Tibial nerve (tissue), 4 donors: Measurements from ENCODE around the gene THEM4. TPM values are rescaled to one million over a fixed set of nuclear protein-coding genes. Genes with fewer than 3 reads are reported as not detected.
"Not testable (repeated sequence)": the region's sequence is repeated elsewhere in the genome, so short reads cannot be mapped to it uniquely, and the experiment has no call there.

ENCODE experiments used
- DNase-seq, 2 donors: peaks; one replicate each; pipeline ENCODE4 v3.0.0-alpha.2; 2019; ENCODE audit warnings: low spot score in 2 of 2
- H3K27ac ChIP-seq, 4 donors: fragments of 200-600 bp; sonication (generic) in 3 of 4; one replicate each; pipeline ENCODE4 v1.5.1; 2017 to 2019; ENCODE audit warnings: mild to moderate bottlenecking in 1 of 4
- H3K27me3 ChIP-seq, 2 donors: fragments of 200-600 bp; sonication (generic) in 1 of 2; one replicate each; pipeline versions ENCODE4 v1.5.1 to v1.6.0; 2017 to 2019
- H3K36me3 ChIP-seq, 3 donors: fragments of 200-600 bp; sonication (generic); one replicate each; pipeline ENCODE4 v1.5.1; 2018 to 2019
- H3K4me1 ChIP-seq, 4 donors: fragments of 200-600 bp; sonication (generic) in 3 of 4; one replicate each; pipeline ENCODE4 v1.5.1; 2017 to 2019
- H3K4me3 ChIP-seq, 4 donors: fragments of 200-600 bp; sonication (generic) in 3 of 4; one replicate each; pipeline ENCODE4 v1.5.1; 2017 to 2019; ENCODE audit warnings: mild to moderate bottlenecking in 1 of 4, moderate library complexity in 1 of 4
- H3K9me3 ChIP-seq, 4 donors: fragments of 200-600 bp; sonication (generic) in 3 of 4; one replicate each; pipeline ENCODE4 v1.5.1; 2017 to 2019
- CTCF ChIP-seq, 5 experiments: fragments of 200-600 bp in 3 of 5; fragments of 450-650 bp in 2 of 5; sonication (generic) in 3 of 5; IDR thresholded peaks; one replicate each; pipeline ENCODE4 v1.5.1; 2016 to 2019; ENCODE audit warnings: antibody characterized with exemption in 5 of 5, mild to moderate bottlenecking in 3 of 5, moderate library complexity in 2 of 5
- EP300 ChIP-seq, 2 donors: sonication (generic); formaldehyde crosslinking; IDR thresholded peaks; one replicate each; pipeline ENCODE4 v1.6.1; 2017; ENCODE audit warnings: antibody characterized with exemption in 2 of 2, mild to moderate bottlenecking in 1 of 2
- POLR2A ChIP-seq, 2 donors: fragments of 450-650 bp; IDR thresholded peaks; one replicate each; pipeline ENCODE4 v1.6.1; 2017; ENCODE audit warnings: antibody characterized with exemption in 2 of 2, mild to moderate bottlenecking in 2 of 2, moderate library complexity in 2 of 2
- WGBS, 2 donors: methylation state at CpG; one replicate each; pipeline ENCODE4 v1.1.5; 2018; 5-methylcytosine and 5-hydroxymethylcytosine counted together
- total RNA-seq, 4 donors: library from RNA; depleted of rRNA; stranded (reverse); fragments of >200 nt; gene quantifications; one replicate each; pipeline ENCODE4 v1.1.0, GENCODE V29; 2016

THEM4 gene
- total RNA-seq, 4 donors from 2014 or later, result 17.7 to 48.6 (median 32.3) TPM

- WGBS, 2 donors, result 55 to 75% methylated on average over 2 of the region's 2 CpGs
- TF ChIP-seq CTCF (IDR thresholded peaks at IDR 0.05) (no peak), POLR2A (IDR thresholded peaks at IDR 0.05) (no peak), EP300 (IDR thresholded peaks at IDR 0.05) (no peak)
- H3K36me3 ChIP-seq, result peaks cover 0 to 36% (median 0%) of the 10 kb centered on the region in 3 donors
- H3K4me3 ChIP-seq, result no peak overlapping the region
- H3K27me3 ChIP-seq, result no peaks in the 10 kb centered on the region
- H3K9me3 ChIP-seq, result peaks cover 0 to 31% (median 0%) of the 10 kb centered on the region in 4 donors
- H3K27ac ChIP-seq, result peak overlapping the region in 1 of 4 donors; percentile 9
- no peak for DNase-seq
- H3K4me1 ChIP-seq, result peaks cover 0 to 14% (median 0%) of the 10 kb centered on the region in 4 donors
Observed at GRCh38 chr1:151905070-151905442, 4.3 kb downstream of the THEM4 start.

- peaks cover 0 to 36% (median 0%) of the 10 kb centered on the region in 3 donors for H3K36me3 ChIP-seq
- peaks cover 0 to 29% (median 0%) of the 10 kb centered on the region in 4 donors for H3K9me3 ChIP-seq
- DNase-seq, result no peak
- no peaks in the 10 kb centered on the region for H3K27me3 ChIP-seq
- 76 to 80% methylated on average over 2 of the region's 2 CpGs for WGBS, 2 donors
- no peak overlapping the region for H3K27ac ChIP-seq
- no peak overlapping the region for H3K4me3 ChIP-seq
- TF ChIP-seq POLR2A (IDR thresholded peaks at IDR 0.05) (no peak), EP300 (IDR thresholded peaks at IDR 0.05) (no peak), CTCF (IDR thresholded peaks at IDR 0.05) (no peak)
- H3K4me1 ChIP-seq, result peaks cover 0 to 8% (median 0%) of the 10 kb centered on the region in 4 donors
Observed at GRCh38 chr1:151902858-151903257, 6.5 kb downstream of the THEM4 start.

GRCh38 chr1:151900804-151901203, 8.5 kb downstream of the THEM4 start:
- WGBS, 2 donors, result 97 to 98% methylated on average over 3 of the region's 3 CpGs

GRCh38 chr1:151898519-151898991, 10.8 kb downstream of the THEM4 start:
- H3K4me3 ChIP-seq, result no peak overlapping the region
- H3K4me1 ChIP-seq, result peaks cover 0 to 8% (median 0%) of the 10 kb centered on the region in 4 donors
- TF ChIP-seq POLR2A (IDR thresholded peaks at IDR 0.05) (no peak), CTCF (IDR thresholded peaks at IDR 0.05) (no peak), EP300 (IDR thresholded peaks at IDR 0.05) (no peak)
- peaks cover 0 to 25% (median 0%) of the 10 kb centered on the region in 3 donors for H3K36me3 ChIP-seq
- H3K27me3 ChIP-seq, result no peaks in the 10 kb centered on the region
- H3K9me3 ChIP-seq, result peaks cover 0 to 22% (median 0%) of the 10 kb centered on the region in 4 donors
- no peak for DNase-seq
- H3K27ac ChIP-seq, result no peak overlapping the region
- 61 to 66% methylated on average over 2 of the region's 2 CpGs for WGBS, 2 donors

More at GRCh38 chr1:151900804-151901203, 8.5 kb downstream of the THEM4 start:
- Histone ChIP-seq H3K36me3 (peaks cover 0 to 16% (median 0%) of the 10 kb centered on the region in 3 donors), H3K9me3 (peaks cover 0 to 22% (median 0%) of the 10 kb centered on the region in 4 donors)
- not testable (repeated sequence) for H3K4me3 ChIP-seq, H3K27ac ChIP-seq, H3K27me3 ChIP-seq, DNase-seq, H3K4me1 ChIP-seq

- Histone ChIP-seq H3K9me3 (peaks cover 0 to 22% (median 0%) of the 10 kb centered on the region in 4 donors), H3K27me3 (no peaks in the 10 kb centered on the region), H3K4me1 (peaks cover 0 to 8% (median 0%) of the 10 kb centered on the region in 4 donors), H3K36me3 (peaks cover 0 to 28% (median 0%) of the 10 kb centered on the region in 3 donors), H3K4me3 (no peak overlapping the region), H3K27ac (no peak overlapping the region)
- DNase-seq, result no peak
- WGBS, 2 donors, result 76 to 88% methylated on average over 10 of the region's 10 CpGs
- TF ChIP-seq CTCF (IDR thresholded peaks at IDR 0.05), result no peak
- TF ChIP-seq EP300 (IDR thresholded peaks at IDR 0.05), result no peak
- TF ChIP-seq POLR2A (IDR thresholded peaks at IDR 0.05), result no peak
Observed at GRCh38 chr1:151897991-151898431, 11.3 kb downstream of the THEM4 start.
